ENCODE data around the gene SHKBP1.
A peak's percentile ranks its signal among the peaks of the same experiment; 100 is the strongest.

SHKBP1 gene

GRCh38 chr19:40601134-40601974 lies 24.7 kb downstream of the SHKBP1 start, which contains the start of gene LTBP4:
Gene LTBP4, plus strand, starts transcription at chr19:40601369. Its CDS starts 19 bp downstream, at chr19:40601388.
- DNase-seq = peak; percentile 53
- no peak for ATAC-seq

GRCh38 chr19:40603071-40603388 lies 26.4 kb downstream of the SHKBP1 start:
- no peak for ATAC-seq
- no peak for DNase-seq

DNA sequence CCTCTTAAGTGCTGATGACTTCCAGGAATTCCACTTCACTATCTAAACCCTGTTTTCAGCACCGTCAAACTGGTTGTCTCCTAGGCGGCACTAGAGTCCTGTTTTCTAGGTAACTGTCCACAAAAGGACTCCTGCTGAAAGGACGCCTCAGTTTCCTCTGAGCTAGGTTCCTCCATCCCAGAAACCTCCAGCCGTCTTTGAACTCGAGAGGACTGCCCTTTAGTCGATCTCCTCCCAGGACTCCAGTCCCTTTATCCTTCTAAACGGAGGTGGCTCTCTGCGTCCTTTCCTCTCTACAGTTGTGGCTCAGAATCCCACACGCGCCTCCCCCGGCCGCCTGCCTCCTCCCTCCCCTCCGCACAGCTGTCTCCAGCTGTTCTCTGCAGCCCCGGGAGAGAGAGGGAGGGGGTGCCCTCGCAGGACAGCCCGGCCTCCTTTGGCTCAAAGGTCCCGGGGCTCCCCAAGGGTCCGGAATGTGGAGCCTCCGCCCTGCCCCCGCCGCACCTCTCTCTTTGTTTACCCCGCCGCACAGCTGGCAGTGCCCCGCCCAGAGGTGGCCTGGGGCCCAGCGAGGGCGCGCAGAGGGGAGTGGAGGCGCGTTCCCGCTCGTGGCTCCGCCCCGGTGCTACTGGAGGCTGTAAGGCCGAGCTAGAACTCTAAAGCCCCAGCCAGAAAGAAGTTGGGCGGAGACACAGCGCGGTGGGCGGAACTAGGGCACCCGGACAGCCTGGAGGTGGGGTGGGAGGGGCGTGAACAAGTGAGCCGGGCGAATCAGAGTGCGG lies 26.9 kb downstream of the SHKBP1 start:
- DNase-seq (peak; percentile 96), ATAC-seq (peak; percentile 75)

- DNase-seq (no peak), ATAC-seq (no peak)
These were observed 27.5 kb downstream of the SHKBP1 start for GRCh38 chr19:40604171-40604646.

DNA sequence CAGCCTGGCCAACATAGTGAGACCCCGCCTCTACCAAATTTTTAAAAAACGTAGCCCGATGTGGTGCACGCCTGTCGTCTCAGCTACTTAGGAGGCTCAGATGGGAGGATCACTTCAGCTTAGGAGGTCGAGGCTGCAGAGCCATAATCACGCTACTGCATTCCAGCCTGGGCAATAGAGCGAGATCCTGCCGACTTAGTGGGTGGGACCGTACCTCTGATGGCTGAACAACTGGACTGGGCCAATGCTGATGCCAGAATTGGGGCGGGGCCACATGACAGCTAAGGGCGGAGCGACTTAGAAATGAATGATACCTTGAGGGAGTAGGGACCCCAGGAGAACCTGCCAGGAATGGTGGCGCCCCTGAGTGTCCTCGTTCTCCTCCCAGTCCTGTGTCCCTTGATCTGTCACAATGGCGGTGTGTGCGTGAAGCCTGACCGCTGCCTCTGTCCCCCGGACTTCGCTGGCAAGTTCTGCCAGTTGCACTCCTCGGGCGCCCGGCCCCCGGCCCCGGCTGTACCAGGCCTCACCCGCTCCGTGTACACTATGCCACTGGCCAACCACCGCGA lies 28.1 kb downstream of the SHKBP1 start:
- peak; percentile 24 for DNase-seq

DNA sequence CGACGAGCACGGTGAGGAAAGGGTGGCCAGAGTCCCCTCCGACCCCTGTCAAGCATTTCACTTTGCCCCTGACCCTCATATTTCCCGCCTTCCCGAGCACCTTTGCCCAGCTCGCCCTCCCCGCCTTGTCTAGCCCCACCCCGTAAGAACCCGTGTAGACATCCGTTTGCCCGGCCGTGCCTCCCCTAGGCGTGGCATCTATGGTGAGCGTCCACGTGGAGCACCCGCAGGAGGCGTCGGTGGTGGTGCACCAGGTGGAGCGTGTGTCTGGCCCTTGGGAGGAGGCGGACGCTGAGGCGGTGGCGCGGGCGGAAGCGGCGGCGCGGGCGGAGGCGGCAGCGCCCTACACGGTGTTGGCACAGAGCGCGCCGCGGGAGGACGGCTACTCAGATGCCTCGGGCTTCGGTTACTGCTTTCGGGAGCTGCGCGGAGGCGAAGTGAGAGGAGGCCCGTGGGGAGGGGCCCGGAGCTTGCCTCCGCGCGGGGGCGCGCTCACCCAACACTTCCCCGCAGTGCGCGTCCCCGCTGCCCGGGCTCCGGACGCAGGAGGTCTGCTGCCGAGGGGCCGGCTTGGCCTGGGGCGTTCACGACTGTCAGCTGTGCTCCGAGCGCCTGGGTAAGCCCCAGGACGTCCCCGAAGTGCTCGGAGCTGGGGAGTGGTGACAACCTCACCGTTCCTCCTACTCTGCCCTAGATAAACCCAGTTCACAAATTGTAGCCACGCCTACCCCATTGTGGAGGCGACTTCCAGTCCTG lies 28.7 kb downstream of the SHKBP1 start:
- ATAC-seq (peak; percentile 48), DNase-seq (peak; percentile 81)

More for the DNA sequence above, 28.1 kb downstream of the SHKBP1 start:
- ATAC-seq = no peak

DNA sequence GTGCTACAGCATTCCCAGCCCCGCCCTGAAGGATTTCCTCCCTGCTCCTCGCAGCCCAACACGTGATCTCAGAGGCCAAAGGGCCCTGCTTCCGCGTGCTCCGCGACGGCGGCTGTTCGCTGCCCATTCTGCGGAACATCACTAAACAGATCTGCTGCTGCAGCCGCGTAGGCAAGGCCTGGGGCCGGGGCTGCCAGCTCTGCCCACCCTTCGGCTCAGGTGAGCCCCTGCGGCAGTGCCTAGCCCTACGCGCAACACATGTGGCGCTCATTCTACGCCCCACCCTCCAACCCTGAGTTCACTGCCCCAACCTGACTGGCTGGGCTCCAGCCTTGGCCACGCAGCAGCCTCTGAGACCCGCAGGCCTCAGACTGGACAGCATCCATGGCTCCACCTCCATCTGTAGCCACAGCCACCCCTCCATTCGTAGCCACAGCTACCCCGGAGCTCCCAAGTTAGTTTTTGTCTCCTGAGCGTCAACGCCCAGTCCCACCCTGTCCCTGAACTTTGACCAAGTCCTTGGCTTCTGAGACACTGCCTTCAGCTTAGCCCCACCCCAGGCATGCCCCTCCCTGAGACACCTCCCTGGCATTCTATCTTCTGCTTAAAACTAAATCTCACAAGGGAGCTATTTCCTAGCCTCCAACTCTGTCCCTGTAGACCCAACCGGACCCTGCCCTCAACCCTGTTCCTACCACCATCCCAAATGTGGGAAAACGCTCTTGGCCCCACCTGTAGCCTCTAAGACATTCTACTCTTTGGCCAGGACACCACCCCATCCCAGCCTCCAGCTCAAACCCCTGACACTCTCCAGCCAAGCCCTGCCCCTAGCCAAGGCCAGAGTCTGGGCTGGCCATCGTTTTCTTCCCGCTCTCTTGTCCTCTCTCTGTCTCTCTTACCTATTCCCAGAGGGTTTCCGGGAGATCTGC lies 30.9 kb downstream of the SHKBP1 start:
- no peak for ATAC-seq
- DNase-seq = no peak

DNA sequence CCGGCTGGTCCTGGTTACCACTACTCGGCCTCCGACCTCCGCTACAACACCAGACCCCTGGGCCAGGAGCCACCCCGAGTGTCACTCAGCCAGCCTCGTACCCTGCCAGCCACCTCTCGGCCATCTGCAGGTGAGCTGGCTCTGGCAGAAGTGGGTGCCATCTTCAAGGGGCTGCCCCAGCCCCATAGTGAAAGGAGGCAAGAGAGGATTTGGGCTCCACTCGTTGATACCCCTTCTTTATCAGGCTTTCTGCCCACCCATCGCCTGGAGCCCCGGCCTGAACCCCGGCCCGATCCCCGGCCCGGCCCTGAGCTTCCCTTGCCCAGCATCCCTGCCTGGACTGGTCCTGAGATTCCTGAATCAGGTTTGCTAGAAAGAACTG lies 31.6 kb downstream of the SHKBP1 start:
- DNase-seq (no peak), ATAC-seq (no peak)

GRCh38 chr19:40608957-40609356 lies 32.3 kb downstream of the SHKBP1 start:
- no peak for DNase-seq
- ATAC-seq = no peak

- DNase-seq = peak; percentile 97
- ATAC-seq = peak; percentile 58
These were observed 33.1 kb downstream of the SHKBP1 start for GRCh38 chr19:40609561-40610395.

DNA sequence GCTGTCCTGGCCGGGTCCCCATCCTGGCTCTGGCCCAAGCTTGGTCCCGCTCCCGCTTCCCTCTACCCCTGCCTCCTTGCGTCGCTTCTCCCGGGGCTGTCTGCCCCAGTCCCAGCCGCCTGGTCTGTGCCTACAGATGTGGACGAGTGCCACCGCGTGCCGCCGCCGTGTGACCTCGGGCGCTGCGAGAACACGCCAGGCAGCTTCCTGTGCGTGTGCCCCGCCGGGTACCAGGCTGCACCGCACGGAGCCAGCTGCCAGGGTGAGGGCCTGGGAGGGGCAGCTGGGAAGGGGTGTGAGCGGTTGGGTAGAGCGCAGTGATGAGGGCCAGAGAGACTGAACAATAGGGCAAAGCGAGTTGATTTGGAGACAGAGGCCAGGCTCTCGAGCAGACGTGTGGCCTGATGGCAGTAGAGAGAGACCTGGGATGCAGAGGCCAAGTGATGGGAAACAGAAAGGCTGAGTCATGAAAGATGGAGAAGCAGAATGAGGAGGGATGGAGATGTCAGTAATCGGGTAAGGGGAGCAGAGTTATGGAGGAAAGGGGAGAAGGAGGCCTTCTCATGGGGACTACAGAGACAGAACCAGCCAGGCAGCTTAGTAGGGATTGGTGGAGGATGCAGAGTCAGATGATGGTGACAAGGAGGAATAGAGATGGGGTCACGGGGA lies 33.9 kb downstream of the SHKBP1 start:
- DNase-seq (peak; percentile 66), ATAC-seq (no peak)

DNA sequence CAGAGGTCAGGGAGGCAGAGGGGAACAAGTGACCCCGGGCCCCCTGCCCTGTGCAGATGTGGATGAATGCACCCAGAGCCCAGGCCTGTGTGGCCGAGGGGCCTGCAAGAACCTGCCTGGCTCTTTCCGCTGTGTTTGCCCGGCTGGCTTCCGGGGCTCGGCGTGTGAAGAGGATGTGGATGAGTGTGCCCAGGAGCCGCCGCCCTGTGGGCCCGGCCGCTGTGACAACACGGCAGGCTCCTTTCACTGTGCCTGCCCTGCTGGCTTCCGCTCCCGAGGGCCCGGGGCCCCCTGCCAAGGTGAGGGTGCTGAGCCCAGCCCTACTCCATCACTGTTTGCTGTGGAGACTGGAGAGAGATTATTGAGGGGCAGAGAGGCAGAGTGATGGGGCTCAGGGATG lies 34.4 kb downstream of the SHKBP1 start:
- no peak for DNase-seq
- no peak for ATAC-seq

- no peak for ATAC-seq
- no peak for DNase-seq
These were observed 35.4 kb downstream of the SHKBP1 start for GRCh38 chr19:40611900-40612698.

DNA sequence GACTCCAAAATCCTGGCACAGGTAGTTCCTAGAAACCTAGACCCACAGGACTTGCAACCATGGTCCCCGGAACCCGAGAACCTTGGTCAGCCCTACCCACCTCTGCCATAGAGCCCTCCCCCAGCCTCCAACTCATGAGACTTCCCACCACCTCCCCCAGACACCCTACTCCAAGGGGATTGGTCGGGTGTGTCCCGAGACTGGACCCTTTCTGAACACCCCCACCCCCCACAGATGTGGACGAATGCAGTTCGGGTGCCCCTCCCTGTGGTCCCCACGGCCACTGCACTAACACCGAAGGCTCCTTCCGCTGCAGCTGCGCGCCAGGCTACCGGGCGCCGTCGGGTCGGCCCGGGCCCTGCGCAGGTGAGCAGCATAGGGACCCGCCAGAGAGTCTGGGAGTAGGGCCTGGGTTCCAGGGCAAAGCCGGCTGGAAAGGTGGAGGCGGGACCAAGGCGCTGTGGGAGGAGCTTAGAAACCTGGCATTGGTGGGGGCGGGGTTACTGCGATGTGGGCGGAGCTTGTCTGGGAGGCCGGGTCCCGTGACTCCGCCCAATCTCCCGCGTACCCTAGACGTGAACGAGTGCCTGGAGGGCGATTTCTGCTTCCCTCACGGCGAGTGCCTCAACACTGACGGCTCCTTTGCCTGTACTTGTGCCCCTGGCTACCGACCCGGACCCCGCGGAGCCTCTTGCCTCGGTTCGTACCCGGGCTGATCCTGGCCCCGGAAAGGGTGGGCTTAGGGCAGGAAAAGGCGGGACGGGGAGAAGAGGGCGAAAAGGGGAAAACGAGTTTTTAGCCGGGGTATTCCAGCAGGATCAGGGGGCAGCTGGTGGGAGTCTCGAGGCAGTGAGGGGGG lies 36.4 kb downstream of the SHKBP1 start:
- peak; percentile 91 for DNase-seq

DNA sequence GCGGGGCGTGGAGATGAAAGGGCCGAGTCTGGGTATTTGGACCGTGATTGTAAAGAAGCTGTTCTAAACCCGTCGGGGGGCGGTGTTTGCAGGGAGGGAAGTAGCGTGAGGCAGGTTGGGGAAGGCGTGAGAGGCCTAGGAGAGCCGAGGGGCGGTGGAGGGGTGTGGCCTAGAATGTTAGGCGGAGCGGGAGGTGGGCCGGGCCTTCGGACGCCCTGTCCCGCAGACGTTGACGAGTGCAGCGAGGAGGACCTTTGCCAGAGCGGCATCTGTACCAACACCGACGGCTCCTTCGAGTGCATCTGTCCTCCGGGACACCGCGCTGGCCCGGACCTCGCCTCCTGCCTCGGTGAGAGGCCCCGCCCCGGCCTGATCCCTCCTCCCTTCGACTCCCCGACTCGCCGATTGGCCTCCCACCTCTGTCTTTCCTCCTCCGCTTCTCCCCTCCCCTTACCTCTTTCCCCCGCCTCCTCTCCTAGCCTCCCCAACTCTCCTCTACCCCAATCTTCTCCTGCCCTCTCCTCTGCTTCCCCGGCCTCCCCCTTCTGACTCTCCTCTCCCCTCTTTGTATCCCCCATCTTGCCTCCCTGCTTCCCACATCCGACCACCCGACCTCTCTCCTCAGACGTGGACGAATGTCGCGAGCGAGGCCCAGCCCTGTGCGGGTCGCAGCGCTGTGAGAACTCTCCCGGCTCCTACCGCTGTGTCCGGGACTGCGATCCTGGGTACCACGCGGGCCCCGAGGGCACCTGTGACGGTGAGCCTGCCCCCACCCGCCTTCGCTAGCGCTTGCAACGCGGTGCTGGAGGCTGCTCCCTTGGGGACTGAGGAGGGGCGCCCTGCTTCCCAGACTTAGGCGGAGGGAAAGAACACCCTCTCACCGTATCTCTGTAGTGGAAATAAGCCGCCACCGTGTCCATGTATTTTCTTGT lies 37.3 kb downstream of the SHKBP1 start:
- DNase-seq (peak; percentile 90), ATAC-seq (peak; percentile 53)

More for the DNA sequence above, 36.4 kb downstream of the SHKBP1 start:
- no peak for ATAC-seq

GRCh38 chr19:40614622-40615411 lies 38.1 kb downstream of the SHKBP1 start:
- peak; percentile 59 for ATAC-seq
- DNase-seq = peak; percentile 97

All from stimulated activated naive CD8-positive, alpha-beta T cell treated with anti-CD3 and anti-CD28 coated beads, Interleukin-15, Interleukin-2, amounts not matched to agents 100 U/mL and 50 U/mL, for 24 hours (primary cell).